D721Med (cell line): Measurements from ENCODE around the gene TAS2R60.

Source experiments
- DNase-seq: peaks from one replicate; pipeline ENCODE4 v3.0.0; 2011; ENCODE audit warnings: low spot score; ENCODE audit not compliant: insufficient read length
- FAIRE-seq: peaks from 2 replicates; lab custom pipeline; 2011; peaks lifted over from hg19 to GRCh38; lab: Jason Lieb, UNC
- TF ChIP-seq, protein P1 (sequence below): IDR thresholded peaks from 2 replicates; pipeline ENCODE4 v1.5.1; 2012; ENCODE audit warnings: mild to moderate bottlenecking, control low read depth; ENCODE audit not compliant: insufficient read depth; ENCODE audit errors: missing control alignments

The TAS2R60 gene

DNA sequence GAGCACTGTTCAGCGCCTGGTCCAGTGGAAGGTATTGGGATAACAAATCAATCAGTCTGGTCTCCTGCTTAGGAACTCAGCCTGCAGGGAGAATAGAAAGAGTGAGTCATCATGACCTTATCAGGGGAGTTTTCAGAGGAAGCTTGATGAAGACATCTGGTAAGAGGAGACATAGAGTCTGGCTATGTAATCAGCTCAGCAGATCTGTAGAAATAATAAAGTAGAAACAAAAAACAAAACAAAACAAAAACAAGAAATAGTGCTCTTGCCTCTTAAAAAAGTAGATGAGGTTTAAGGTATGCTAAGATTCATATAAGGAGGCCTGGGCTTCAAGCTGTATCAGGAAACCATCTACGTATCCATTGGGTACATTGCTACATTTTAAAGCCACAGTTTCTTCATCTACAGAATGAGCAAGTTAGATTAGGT is 48.8 kb downstream of the TAS2R60 start:
- TF ChIP-seq, protein P1, sequence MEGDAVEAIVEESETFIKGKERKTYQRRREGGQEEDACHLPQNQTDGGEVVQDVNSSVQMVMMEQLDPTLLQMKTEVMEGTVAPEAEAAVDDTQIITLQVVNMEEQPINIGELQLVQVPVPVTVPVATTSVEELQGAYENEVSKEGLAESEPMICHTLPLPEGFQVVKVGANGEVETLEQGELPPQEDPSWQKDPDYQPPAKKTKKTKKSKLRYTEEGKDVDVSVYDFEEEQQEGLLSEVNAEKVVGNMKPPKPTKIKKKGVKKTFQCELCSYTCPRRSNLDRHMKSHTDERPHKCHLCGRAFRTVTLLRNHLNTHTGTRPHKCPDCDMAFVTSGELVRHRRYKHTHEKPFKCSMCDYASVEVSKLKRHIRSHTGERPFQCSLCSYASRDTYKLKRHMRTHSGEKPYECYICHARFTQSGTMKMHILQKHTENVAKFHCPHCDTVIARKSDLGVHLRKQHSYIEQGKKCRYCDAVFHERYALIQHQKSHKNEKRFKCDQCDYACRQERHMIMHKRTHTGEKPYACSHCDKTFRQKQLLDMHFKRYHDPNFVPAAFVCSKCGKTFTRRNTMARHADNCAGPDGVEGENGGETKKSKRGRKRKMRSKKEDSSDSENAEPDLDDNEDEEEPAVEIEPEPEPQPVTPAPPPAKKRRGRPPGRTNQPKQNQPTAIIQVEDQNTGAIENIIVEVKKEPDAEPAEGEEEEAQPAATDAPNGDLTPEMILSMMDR: no peak
- DNase-seq (no peak), FAIRE-seq (no peak)

DNA sequence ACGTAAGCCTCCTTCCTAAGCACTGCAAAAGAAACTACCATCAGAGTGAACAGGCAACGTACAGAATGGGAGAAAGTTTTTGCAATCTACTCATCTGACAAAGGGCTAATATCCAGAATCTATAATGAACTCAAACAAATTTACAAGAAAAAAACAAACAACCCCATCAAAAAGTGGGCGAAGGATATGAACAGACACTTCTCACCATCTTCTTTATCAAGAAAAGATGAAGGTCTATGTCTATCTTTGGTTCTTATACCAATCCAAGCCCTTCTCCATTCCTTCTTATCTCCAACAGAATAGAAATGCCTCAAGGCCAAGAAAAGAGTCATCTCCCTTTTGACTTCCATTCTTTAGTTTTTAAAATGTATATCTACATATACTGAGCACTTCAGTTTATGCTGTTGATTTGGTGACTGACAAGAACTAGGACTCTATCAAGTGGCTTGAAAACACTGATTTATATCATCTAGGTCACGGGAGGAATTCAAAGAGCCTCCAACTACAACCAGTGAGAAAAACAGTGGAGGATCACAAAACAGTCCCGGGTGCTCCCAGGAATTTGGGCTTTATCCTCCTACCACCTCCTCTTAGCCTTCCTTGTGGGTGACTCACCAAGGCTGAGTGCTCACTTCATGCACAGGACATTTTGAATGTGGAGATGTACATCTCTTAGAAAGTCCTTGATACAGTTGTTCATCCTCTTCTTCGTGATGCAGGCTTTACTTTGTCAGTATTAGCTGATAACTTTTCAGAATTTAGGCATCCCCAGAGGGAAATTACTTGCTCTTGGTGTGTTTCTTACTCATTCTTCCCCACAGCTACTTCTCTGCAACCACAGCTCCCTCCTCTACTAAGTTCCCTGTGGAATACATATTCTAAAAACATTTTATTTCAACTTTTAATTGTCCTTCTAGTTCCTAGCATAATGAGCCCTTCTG is 49.8 kb downstream of the TAS2R60 start:
- TF ChIP-seq, protein P1: no peak
- DNase-seq (no peak), FAIRE-seq (no peak)

DNA sequence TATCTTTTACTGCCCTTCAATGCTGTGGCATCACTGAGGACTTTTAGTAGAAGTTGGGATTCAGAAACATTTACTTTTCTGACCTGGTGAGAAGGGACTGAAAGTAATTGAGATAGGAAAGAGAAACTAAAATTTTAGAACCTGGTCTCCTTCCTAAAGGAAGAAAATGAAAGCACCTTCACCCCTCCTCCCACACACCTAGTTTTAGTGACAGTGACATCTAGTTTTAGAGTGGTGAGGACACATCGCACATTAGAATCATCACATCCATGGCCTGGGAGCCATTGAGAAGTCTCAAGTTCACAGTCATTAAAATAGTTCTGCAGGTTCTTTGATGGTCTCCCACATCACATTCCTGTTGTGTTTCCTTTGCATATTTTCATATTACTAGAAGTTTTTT is 50.5 kb downstream of the TAS2R60 start:
- TF ChIP-seq, protein P1: no peak
- FAIRE-seq (no peak), DNase-seq (no peak)
